Astrocyte (in vitro differentiated cells and primary cell): ENCODE measurements around the gene PRG2. TPM values are rescaled to one million over a fixed set of nuclear protein-coding genes. Genes with fewer than 3 reads are reported as not detected.

Experiments used
- DNase-seq: peaks from one replicate; pipeline ENCODE4 v3.0.0-alpha.2; 2010; ENCODE audit warnings: low read depth
- FAIRE-seq: peaks from 2 replicates; lab custom pipeline; 2011; peaks lifted over from hg19 to GRCh38; lab: Jason Lieb, UNC
- H2AFZ ChIP-seq: 2 replicates; pipeline ENCODE4 v1.6.0; 2012; ENCODE audit warnings: low read depth, low read length, inconsistent platforms
- H3K27ac ChIP-seq: 2 replicates; pipeline ENCODE4 v1.5.1; 2011; ENCODE audit warnings: low read depth, low read length, inconsistent platforms
- H3K27me3 ChIP-seq: 2 replicates; pipeline ENCODE4 v1.6.0; 2011; ENCODE audit warnings: low read length, inconsistent platforms; ENCODE audit not compliant: insufficient read depth
- H3K36me3 ChIP-seq: 2 replicates; pipeline ENCODE4 v1.5.1; 2011; ENCODE audit warnings: low read length, inconsistent platforms; ENCODE audit not compliant: insufficient read depth
- H3K4me1 ChIP-seq: 2 replicates; pipeline ENCODE4 v1.5.1; 2011; ENCODE audit warnings: low read length, inconsistent platforms; ENCODE audit not compliant: insufficient read depth
- H3K4me2 ChIP-seq: 2 replicates; pipeline ENCODE4 v1.6.0; 2012; ENCODE audit warnings: low read length, inconsistent platforms
- H3K4me3 ChIP-seq: 2 replicates; pipeline ENCODE4 v1.5.1; 2011; ENCODE audit warnings: low read depth, mild to moderate bottlenecking, low read length, inconsistent platforms; ENCODE audit not compliant: insufficient read depth
- H3K79me2 ChIP-seq: 2 replicates; pipeline ENCODE4 v1.6.0; 2012; ENCODE audit warnings: mild to moderate bottlenecking, low read length, inconsistent platforms; ENCODE audit not compliant: insufficient read depth
- H3K9ac ChIP-seq: 2 replicates; pipeline ENCODE4 v1.6.0; 2012; ENCODE audit warnings: mild to moderate bottlenecking, low read length, inconsistent platforms
- H3K9me3 ChIP-seq: 2 replicates; pipeline ENCODE4 v1.5.1; 2012; ENCODE audit warnings: low read depth, mild to moderate bottlenecking, low read length, inconsistent platforms; ENCODE audit not compliant: insufficient read depth
- H4K20me1 ChIP-seq: 2 replicates; pipeline ENCODE4 v1.6.0; 2012; ENCODE audit warnings: low read length, inconsistent platforms; ENCODE audit not compliant: insufficient read depth
- H3K27ac Mint-ChIP-seq: one replicate; pipeline ENCODE4 v1.8.0; 2021; ENCODE audit warnings: mild to moderate bottlenecking, mixed read lengths; ENCODE audit not compliant: unreplicated experiment
- H3K27me3 Mint-ChIP-seq: one replicate; pipeline ENCODE4 v1.8.0; 2021; ENCODE audit warnings: low read depth, mixed read lengths; ENCODE audit not compliant: unreplicated experiment
- H3K36me3 Mint-ChIP-seq: one replicate; pipeline ENCODE4 v1.8.0; 2021; ENCODE audit warnings: low read depth, mixed read lengths; ENCODE audit not compliant: unreplicated experiment
- H3K4me1 Mint-ChIP-seq: one replicate; pipeline ENCODE4 v1.8.0; 2021; ENCODE audit warnings: low read depth, mixed read lengths; ENCODE audit not compliant: unreplicated experiment
- H3K4me3 Mint-ChIP-seq: one replicate; pipeline ENCODE4 v1.8.0; 2021; ENCODE audit warnings: mild to moderate bottlenecking, moderate library complexity, mixed read lengths; ENCODE audit not compliant: unreplicated experiment
- H3K9me3 Mint-ChIP-seq: one replicate; pipeline ENCODE4 v1.8.0; 2021; ENCODE audit warnings: mild to moderate bottlenecking, mixed read lengths; ENCODE audit not compliant: unreplicated experiment
- EZH2 ChIP-seq: IDR thresholded peaks from 2 replicates; pipeline ENCODE4 v1.6.1; 2012; ENCODE audit warnings: mild to moderate bottlenecking, low read length, inconsistent platforms; ENCODE audit not compliant: insufficient read depth
- total RNA-seq: library from RNA; stranded (reverse); gene quantifications from 2 replicates; pipeline ENCODE4 v1.2.1, GENCODE V29; 2021
- TF ChIP-seq, protein P1 (sequence below): IDR thresholded peaks from 2 replicates; pipeline ENCODE4 v1.5.1; 2011; ENCODE audit warnings: low read depth, mild to moderate bottlenecking, inconsistent platforms, low read length, moderate library complexity; ENCODE audit not compliant: insufficient read depth

Gene PRG2
- total RNA-seq, 1 donor from 2014 or later = not detected

DNA sequence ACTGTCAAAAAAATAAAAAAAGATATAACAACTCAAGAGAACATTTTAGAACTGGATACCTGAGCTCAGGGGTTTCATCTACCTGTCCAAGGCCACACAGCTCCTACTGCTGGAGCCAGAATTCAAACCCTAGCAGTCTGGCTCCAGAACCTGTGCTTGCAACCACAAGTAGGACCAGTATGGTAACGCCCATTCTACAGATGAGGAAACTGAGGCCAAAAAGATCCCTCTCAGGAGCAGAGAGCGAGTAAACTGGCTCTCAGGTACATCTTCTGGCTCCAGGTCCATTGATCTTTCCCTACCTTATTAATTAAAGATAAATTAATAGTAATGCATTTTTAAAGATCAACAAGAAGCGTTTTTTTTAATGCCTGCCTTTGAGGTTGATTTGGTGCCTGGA is 33.1 kb downstream of the PRG2 start:
- H3K27me3 ChIP-seq = peaks cover 14% of the 10 kb centered on the region
- Mint-ChIP-seq H3K27me3 (peaks cover 30% of the 10 kb centered on the region), H3K36me3 (peaks cover 3% of the 10 kb centered on the region), H3K4me3 (no peak overlapping the region), H3K9me3 (peaks cover 4% of the 10 kb centered on the region), H3K4me1 (no peaks in the 10 kb centered on the region), H3K27ac (no peak overlapping the region)
- no peak overlapping the region for H3K4me3 ChIP-seq
- H3K4me2 ChIP-seq = no peak overlapping the region
- DNase-seq (no peak), FAIRE-seq (no peak)
- no peaks in the 10 kb centered on the region for H3K79me2 ChIP-seq
- no peak overlapping the region for H2AFZ ChIP-seq
- no peak overlapping the region for H3K27ac ChIP-seq
- H3K9me3 ChIP-seq = no peaks in the 10 kb centered on the region
- no peaks in the 10 kb centered on the region for H3K36me3 ChIP-seq
- TF ChIP-seq, protein P1, sequence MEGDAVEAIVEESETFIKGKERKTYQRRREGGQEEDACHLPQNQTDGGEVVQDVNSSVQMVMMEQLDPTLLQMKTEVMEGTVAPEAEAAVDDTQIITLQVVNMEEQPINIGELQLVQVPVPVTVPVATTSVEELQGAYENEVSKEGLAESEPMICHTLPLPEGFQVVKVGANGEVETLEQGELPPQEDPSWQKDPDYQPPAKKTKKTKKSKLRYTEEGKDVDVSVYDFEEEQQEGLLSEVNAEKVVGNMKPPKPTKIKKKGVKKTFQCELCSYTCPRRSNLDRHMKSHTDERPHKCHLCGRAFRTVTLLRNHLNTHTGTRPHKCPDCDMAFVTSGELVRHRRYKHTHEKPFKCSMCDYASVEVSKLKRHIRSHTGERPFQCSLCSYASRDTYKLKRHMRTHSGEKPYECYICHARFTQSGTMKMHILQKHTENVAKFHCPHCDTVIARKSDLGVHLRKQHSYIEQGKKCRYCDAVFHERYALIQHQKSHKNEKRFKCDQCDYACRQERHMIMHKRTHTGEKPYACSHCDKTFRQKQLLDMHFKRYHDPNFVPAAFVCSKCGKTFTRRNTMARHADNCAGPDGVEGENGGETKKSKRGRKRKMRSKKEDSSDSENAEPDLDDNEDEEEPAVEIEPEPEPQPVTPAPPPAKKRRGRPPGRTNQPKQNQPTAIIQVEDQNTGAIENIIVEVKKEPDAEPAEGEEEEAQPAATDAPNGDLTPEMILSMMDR = no peak
- TF ChIP-seq EZH2 = no peak
- H3K9ac ChIP-seq = no peak overlapping the region
- no peaks in the 10 kb centered on the region for H4K20me1 ChIP-seq
- no peaks in the 10 kb centered on the region for H3K4me1 ChIP-seq

DNA sequence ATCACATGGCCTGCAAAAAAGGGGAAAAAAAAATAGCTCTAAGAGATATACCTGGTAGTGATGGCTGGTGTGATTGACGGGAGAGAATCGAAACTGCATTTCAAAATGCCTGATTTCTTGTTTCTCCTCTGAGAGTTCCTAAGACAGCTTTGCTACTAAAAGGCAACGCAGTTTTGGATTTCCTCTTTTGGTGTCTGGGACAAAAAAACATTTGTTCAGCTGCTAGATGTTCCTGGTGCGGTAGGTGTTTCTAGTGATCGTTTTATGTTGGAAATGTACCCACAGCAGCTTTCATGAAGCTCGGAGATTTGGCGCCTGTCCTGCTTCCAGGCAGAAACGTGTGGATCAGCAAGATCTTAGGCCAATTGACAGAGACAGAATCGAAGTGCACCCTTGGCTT is 34.2 kb downstream of the PRG2 start:
- no peaks in the 10 kb centered on the region for H3K79me2 ChIP-seq
- peaks cover 14% of the 10 kb centered on the region for H3K27me3 ChIP-seq
- no peaks in the 10 kb centered on the region for H3K36me3 ChIP-seq
- FAIRE-seq (no peak), DNase-seq (no peak)
- no peak overlapping the region for H3K4me3 Mint-ChIP-seq
- H3K27me3 Mint-ChIP-seq = peaks cover 26% of the 10 kb centered on the region
- H3K9me3 ChIP-seq = peaks cover 4% of the 10 kb centered on the region
- H3K4me2 ChIP-seq = no peak overlapping the region
- no peak overlapping the region for H3K27ac ChIP-seq
- no peak overlapping the region for H2AFZ ChIP-seq
- no peak overlapping the region for H3K4me3 ChIP-seq
- H3K27ac Mint-ChIP-seq = no peak overlapping the region
- H3K4me1 Mint-ChIP-seq = no peaks in the 10 kb centered on the region
- no peaks in the 10 kb centered on the region for H3K4me1 ChIP-seq
- TF ChIP-seq, protein P1 = no peak
- no peak for TF ChIP-seq EZH2
- H3K9ac ChIP-seq = no peak overlapping the region
- H3K36me3 Mint-ChIP-seq = peaks cover under 1% of the 10 kb centered on the region
- peaks cover 2% of the 10 kb centered on the region for H3K9me3 Mint-ChIP-seq
- H4K20me1 ChIP-seq = no peaks in the 10 kb centered on the region

DNA sequence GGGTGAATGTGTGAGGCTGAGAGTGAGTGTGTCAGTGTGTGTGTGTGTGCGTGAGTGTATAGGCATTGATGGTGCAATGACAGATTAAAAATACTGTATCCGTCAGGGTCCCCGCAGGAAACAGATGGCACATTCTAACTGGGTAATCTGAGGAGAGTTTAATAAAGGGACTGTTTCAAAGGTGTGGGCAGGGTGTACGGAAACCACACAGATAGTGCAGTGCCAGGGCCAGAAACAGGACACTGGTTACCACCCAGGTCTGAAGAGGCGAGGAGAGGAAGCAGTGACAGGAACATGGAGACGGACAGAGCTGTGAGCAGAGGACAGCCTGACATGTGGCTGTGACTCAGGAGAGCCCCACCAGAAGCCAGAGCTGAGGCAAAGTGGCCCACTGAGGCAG is 35.8 kb downstream of the PRG2 start:
- Histone ChIP-seq H4K20me1 (no peaks in the 10 kb centered on the region), H3K36me3 (no peaks in the 10 kb centered on the region), H2AFZ (no peak overlapping the region), H3K79me2 (no peaks in the 10 kb centered on the region), H3K4me3 (no peak overlapping the region), H3K4me1 (no peaks in the 10 kb centered on the region), H3K27me3 (peaks cover 12% of the 10 kb centered on the region), H3K27ac (no peak overlapping the region), H3K4me2 (no peak overlapping the region), H3K9me3 (peaks cover 10% of the 10 kb centered on the region), H3K9ac (no peak overlapping the region)
- Mint-ChIP-seq H3K36me3 (no peaks in the 10 kb centered on the region), H3K4me1 (no peaks in the 10 kb centered on the region), H3K27me3 (peaks cover 19% of the 10 kb centered on the region), H3K9me3 (peaks cover 3% of the 10 kb centered on the region), H3K27ac (no peak overlapping the region), H3K4me3 (peak overlapping the region; percentile 34)
- no peak for DNase-seq
- no peak for FAIRE-seq
- TF ChIP-seq, protein P1 = no peak
- no peak for TF ChIP-seq EZH2
